OCI-LY1 (cell line): Measurements from ENCODE around the gene RASA3.

ENCODE experiments used
- H2AFZ ChIP-seq: fragments of 200-600 bp; sonication (generic), shearing (Covaris generic); 2 replicates; pipeline ENCODE4 v1.6.0; 2014; ENCODE audit warnings: antibody characterized with exemption, mild to moderate bottlenecking, low read length
- H3F3A ChIP-seq: fragments of 200-600 bp; sonication (generic), shearing (Covaris generic); 2 replicates; pipeline ENCODE4 v1.6.0; 2014; ENCODE audit warnings: mild to moderate bottlenecking, antibody characterized with exemption, low read length, moderate library complexity; ENCODE audit not compliant: insufficient read depth
- H3K27ac ChIP-seq: fragments of 200-600 bp; sonication (generic); 2 replicates; pipeline ENCODE4 v1.5.1; 2014; ENCODE audit warnings: low read length, mixed run types, mild to moderate bottlenecking, low read depth; ENCODE audit not compliant: poor library complexity, severe bottlenecking
- H3K27me3 ChIP-seq: fragments of 200-600 bp; sonication (generic); 2 replicates; pipeline ENCODE4 v1.6.0; 2014; ENCODE audit warnings: antibody characterized with exemption, mild to moderate bottlenecking, low read length, moderate library complexity; ENCODE audit not compliant: insufficient read depth
- H3K36me3 ChIP-seq: fragments of 200-600 bp; sonication (generic); 2 replicates; pipeline ENCODE4 v1.6.1; 2014; ENCODE audit warnings: mild to moderate bottlenecking, antibody characterized with exemption, low read length, moderate library complexity, mixed read lengths; ENCODE audit not compliant: insufficient read depth
- H3K4me1 ChIP-seq: fragments of 200-600 bp; sonication (generic); 2 replicates; pipeline ENCODE4 v1.5.1; 2014; ENCODE audit warnings: mild to moderate bottlenecking, low read length, moderate library complexity; ENCODE audit not compliant: insufficient read depth, severe bottlenecking
- H3K4me2 ChIP-seq: fragments of 200-600 bp; sonication (generic), shearing (Covaris generic); 2 replicates; pipeline ENCODE4 v1.6.1; 2014; ENCODE audit warnings: low read length
- H3K4me3 ChIP-seq: fragments of 200-600 bp; sonication (generic); 2 replicates; pipeline ENCODE4 v1.5.1; 2014; ENCODE audit warnings: low read length, low read depth, mild to moderate bottlenecking, mixed read lengths; ENCODE audit not compliant: poor library complexity, severe bottlenecking
- H3K79me2 ChIP-seq: fragments of 200-600 bp; shearing (Covaris generic); 2 replicates; pipeline ENCODE4 v1.6.1; 2016; ENCODE audit warnings: mixed run types, low read length, mixed read lengths; ENCODE audit not compliant: insufficient read depth
- H3K9ac ChIP-seq: fragments of 200-600 bp; sonication (generic), shearing (Covaris generic); 2 replicates; pipeline ENCODE4 v1.6.1; 2014; ENCODE audit warnings: mild to moderate bottlenecking, low read length, mixed read lengths
- H3K9me2 ChIP-seq: fragments of 200-600 bp; sonication (generic), shearing (Covaris generic); 2 replicates; pipeline ENCODE4 v1.6.1; 2014; ENCODE audit warnings: low read depth, mild to moderate bottlenecking, low read length, mixed read lengths
- H3K9me3 ChIP-seq: fragments of 200-600 bp; shearing (Covaris generic); 2 replicates; pipeline ENCODE4 v1.6.1; 2014; ENCODE audit warnings: low read length, mixed read lengths
- H4K20me1 ChIP-seq: fragments of 200-600 bp; sonication (generic), shearing (Covaris generic); 2 replicates; pipeline ENCODE4 v1.6.0; 2016; ENCODE audit warnings: mild to moderate bottlenecking, low read length; ENCODE audit not compliant: insufficient read depth
- CTCF ChIP-seq: fragments of 200-600 bp; sonication (generic), shearing (Covaris generic); IDR thresholded peaks from 2 replicates; pipeline ENCODE4 v1.5.1; 2017; ENCODE audit warnings: mild to moderate bottlenecking, antibody characterized with exemption, low read length, moderate library complexity, mixed read lengths
- EZH2 ChIP-seq: fragments of 200-600 bp; sonication (generic), shearing (Covaris generic); IDR thresholded peaks from 2 replicates; pipeline ENCODE4 v1.8.0; 2017; ENCODE audit warnings: borderline replicate concordance, mixed run types, mild to moderate bottlenecking, antibody characterized with exemption, low read length, moderate library complexity, mixed read lengths

The RASA3 gene

GRCh38 chr13:114005206-114005724 lies 127.2 kb downstream of the RASA3 start:
- Histone ChIP-seq H3K27me3 (no peaks in the 10 kb centered on the region), H3K27ac (no peak overlapping the region), H4K20me1 (no peaks in the 10 kb centered on the region), H3K36me3 (peaks cover 59% of the 10 kb centered on the region), H3K4me1 (no peaks in the 10 kb centered on the region), H2AFZ (no peak overlapping the region), H3K9me3 (no peaks in the 10 kb centered on the region), H3K4me3 (no peak overlapping the region), H3K9ac (no peak overlapping the region), H3K4me2 (no peak overlapping the region), H3K79me2 (no peaks in the 10 kb centered on the region), H3F3A (peaks cover 9% of the 10 kb centered on the region; the same call in 1 of the 2 replicates), H3K9me2 (no peaks in the 10 kb centered on the region)
- no peak for TF ChIP-seq EZH2

GRCh38 chr13:114004420-114005205 lies 127.8 kb downstream of the RASA3 start:
- Histone ChIP-seq H3K4me2 (no peak overlapping the region), H3K4me3 (no peak overlapping the region), H3K27ac (no peak overlapping the region), H3K9me2 (no peaks in the 10 kb centered on the region), H3F3A (peaks cover 9% of the 10 kb centered on the region; the same call in 1 of the 2 replicates), H3K79me2 (no peaks in the 10 kb centered on the region), H3K9me3 (no peaks in the 10 kb centered on the region), H4K20me1 (no peaks in the 10 kb centered on the region), H3K9ac (no peak overlapping the region), H3K4me1 (no peaks in the 10 kb centered on the region), H3K36me3 (peaks cover 54% of the 10 kb centered on the region), H2AFZ (no peak overlapping the region), H3K27me3 (no peaks in the 10 kb centered on the region)
- TF ChIP-seq EZH2 (no peak), CTCF (no peak)

GRCh38 chr13:114002771-114003321 lies 129.6 kb downstream of the RASA3 start:
- Histone ChIP-seq H3K9me2 (no peaks in the 10 kb centered on the region), H3K27ac (no peak overlapping the region), H3K36me3 (peaks cover 59% of the 10 kb centered on the region; the same call in 1 of the 2 replicates), H3K9ac (no peak overlapping the region), H3K79me2 (no peaks in the 10 kb centered on the region), H3K4me1 (no peaks in the 10 kb centered on the region), H3K4me2 (no peak overlapping the region), H3K27me3 (no peaks in the 10 kb centered on the region), H3F3A (peaks cover 9% of the 10 kb centered on the region; the same call in 1 of the 2 replicates), H3K9me3 (no peaks in the 10 kb centered on the region), H3K4me3 (no peak overlapping the region), H4K20me1 (no peaks in the 10 kb centered on the region), H2AFZ (no peak overlapping the region)
- TF ChIP-seq EZH2, result no peak
- no peak for TF ChIP-seq CTCF
